ENCODE results near the gene EFEMP2.

The EFEMP2 gene

DNA sequence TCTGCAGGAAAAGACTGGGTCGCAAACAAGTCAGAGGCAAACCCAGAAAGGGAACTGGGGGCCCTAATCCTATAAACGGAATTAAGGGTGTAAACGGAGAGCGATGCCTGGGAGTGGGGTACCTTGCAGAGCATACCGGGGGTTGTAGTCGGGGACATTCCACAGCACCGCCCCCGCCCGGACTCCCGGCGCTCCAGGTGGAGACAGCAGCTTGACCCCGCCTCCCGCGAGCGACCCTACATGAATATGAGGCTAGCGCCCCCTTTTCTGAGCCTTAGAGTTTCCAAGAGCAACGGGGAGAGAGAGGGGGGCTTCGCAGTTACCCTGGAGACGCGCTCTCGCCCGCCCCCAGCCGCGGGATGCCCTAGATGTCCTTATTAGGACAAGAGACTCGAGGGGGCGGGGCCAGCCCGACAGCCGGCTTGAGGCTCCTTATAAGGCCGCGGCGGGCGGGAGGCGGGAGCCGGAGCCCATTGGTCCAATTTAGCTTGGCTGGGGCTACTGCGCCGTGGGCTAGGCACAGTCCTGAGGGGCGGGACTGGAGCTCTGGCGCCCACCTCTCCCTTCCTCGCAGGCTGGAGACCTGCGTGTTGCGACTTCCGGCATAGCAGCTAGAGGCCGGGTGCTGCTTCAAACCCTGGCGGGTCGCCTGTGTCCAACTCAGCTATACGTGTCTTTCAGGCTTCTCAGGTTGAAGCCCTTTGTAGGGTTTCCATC lies 13.3 kb downstream of the EFEMP2 start:
- Histone ChIP-seq H3K27ac (peak overlapping the region; percentile 92 to 100), H3K4me3 (peak overlapping the region; percentile 98)
- TF ChIP-seq, protein P1, sequence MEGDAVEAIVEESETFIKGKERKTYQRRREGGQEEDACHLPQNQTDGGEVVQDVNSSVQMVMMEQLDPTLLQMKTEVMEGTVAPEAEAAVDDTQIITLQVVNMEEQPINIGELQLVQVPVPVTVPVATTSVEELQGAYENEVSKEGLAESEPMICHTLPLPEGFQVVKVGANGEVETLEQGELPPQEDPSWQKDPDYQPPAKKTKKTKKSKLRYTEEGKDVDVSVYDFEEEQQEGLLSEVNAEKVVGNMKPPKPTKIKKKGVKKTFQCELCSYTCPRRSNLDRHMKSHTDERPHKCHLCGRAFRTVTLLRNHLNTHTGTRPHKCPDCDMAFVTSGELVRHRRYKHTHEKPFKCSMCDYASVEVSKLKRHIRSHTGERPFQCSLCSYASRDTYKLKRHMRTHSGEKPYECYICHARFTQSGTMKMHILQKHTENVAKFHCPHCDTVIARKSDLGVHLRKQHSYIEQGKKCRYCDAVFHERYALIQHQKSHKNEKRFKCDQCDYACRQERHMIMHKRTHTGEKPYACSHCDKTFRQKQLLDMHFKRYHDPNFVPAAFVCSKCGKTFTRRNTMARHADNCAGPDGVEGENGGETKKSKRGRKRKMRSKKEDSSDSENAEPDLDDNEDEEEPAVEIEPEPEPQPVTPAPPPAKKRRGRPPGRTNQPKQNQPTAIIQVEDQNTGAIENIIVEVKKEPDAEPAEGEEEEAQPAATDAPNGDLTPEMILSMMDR (IDR thresholded peaks at IDR 0.05) = no peak
- DNase-seq (ENCODE audit: low spot score) = peak; percentile 100

GRCh38 chr11:65858681-65859087 lies 13.9 kb downstream of the EFEMP2 start:
- TF ChIP-seq, protein P1 (IDR thresholded peaks at IDR 0.05) = no peak
- no peak for DNase-seq (ENCODE audit: low spot score)

GRCh38 chr11:65857853-65858680 lies 14.5 kb downstream of the EFEMP2 start, which contains the start of gene CFL1:
Gene CFL1 (minus strand): TSS chr11:65858180. CDS start chr11:65858099, 81 bp downstream.
- TF ChIP-seq, protein P1 (IDR thresholded peaks at IDR 0.05) = no peak

More at GRCh38 chr11:65858681-65859087, 13.9 kb downstream of the EFEMP2 start:
- Histone ChIP-seq H3K27ac (peak overlapping the region; percentile 92 to 100), H3K4me3 (peak overlapping the region; percentile 98)

GRCh38 chr11:65857500-65857852 lies 15.1 kb downstream of the EFEMP2 start:
- TF ChIP-seq, protein P1 (IDR thresholded peaks at IDR 0.05) = no peak
- Histone ChIP-seq H3K4me3 (peak overlapping the region; percentile 98), H3K27ac (peak overlapping the region; percentile 92 to 100)
- DNase-seq (ENCODE audit: low spot score) = peak; percentile 80

More at GRCh38 chr11:65857853-65858680, 14.5 kb downstream of the EFEMP2 start, which contains the start of gene CFL1:
- H3K27ac ChIP-seq = peak within 1 kb of the TSS; percentile 92 to 100
- DNase-seq (ENCODE audit: low spot score) = peak; percentile 100
- H3K4me3 ChIP-seq = peak within 1 kb of the TSS; percentile 98

DNA sequence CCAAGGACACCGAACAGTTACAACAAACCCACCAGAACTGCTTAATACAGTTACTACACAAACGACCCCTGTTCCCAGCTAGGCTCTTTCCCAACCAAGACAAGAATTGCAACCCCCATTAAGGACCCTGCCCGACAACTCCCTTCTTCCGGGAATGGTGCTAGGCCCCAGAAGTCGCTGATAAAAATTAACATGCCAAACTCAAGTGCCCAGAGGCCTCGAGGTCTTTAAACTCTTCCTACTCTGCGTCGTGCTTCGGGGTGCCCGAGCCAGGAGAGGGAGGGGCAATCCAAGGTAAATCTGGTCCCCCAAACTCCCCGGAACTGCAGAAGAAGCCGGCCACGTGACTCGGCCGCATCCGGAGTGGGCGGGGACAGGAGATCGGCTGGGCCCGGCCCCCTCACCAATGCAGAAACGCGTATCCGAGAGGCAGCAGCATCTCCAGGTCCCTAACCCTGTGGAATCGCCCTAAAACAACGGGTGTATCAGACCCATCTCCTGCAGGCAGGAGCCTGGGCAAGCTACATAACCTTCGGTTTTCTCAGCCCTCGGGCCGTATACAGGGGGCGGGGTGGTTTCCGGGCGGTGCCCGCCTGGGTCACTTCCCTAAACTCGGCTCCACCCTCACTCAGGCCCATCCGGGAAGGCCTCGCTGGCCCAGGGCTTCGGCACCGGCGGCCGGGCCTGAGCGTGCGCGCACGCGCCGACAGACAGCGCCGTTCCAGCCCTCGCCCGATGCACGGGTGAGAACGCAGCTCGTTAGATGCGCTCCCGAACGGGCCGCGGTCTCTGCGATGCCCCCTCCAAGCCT lies 15.7 kb downstream of the EFEMP2 start:
- TF ChIP-seq, protein P1 (IDR thresholded peaks at IDR 0.05) = no peak
- peak; percentile 91 for DNase-seq (ENCODE audit: low spot score)

DNA sequence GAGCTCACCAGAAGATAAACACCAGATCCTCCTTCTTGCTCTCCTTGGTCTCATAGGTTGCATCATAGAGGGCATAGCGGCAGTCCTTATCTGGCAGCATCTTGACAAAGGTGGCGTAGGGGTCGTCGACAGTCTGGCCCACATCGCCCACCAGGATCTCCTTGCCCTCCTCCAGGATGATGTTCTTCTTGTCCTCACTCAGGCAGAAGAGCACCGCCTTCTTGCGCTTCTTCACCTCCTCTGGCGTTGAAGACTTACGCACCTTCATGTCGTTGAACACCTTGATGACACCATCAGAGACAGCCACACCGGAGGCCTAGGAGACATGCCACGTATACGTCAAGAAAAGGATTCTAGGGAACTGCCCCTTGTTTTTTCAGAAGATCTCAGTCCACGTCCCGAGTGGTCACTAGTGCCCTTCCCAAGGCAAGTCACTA lies 16.7 kb downstream of the EFEMP2 start:
- TF ChIP-seq, protein P1 (IDR thresholded peaks at IDR 0.05) = no peak
- DNase-seq (ENCODE audit: low spot score) = no peak
- Histone ChIP-seq H3K27ac (no peak overlapping the region), H3K4me3 (peak overlapping the region; percentile 98)

More for the DNA sequence above, 15.7 kb downstream of the EFEMP2 start:
- H3K27ac ChIP-seq = peak overlapping the region; percentile 92 to 100
- peak overlapping the region; percentile 98 for H3K4me3 ChIP-seq

Measured in coronary artery (tissue), 2 donors.